GM19240 (cell line): Measurements from ENCODE around the gene MTNR1A.
"Not testable (repeated sequence)": the region's sequence is repeated elsewhere in the genome, so short reads cannot be mapped to it uniquely, and the experiment has no call there.

Experiments used
- DNase-seq: peaks from one replicate; pipeline ENCODE4 v3.0.0; 2011; ENCODE audit warnings: low spot score; ENCODE audit not compliant: insufficient read length

The MTNR1A gene

GRCh38 chr4:186563761-186564160 lies 8.4 kb upstream of the MTNR1A start:
- no peak for DNase-seq

- DNase-seq, result no peak
These were observed 6.4 kb upstream of the MTNR1A start for GRCh38 chr4:186561748-186562147.

GRCh38 chr4:186560647-186561046 lies 5.3 kb upstream of the MTNR1A start:
- no peak for DNase-seq

- DNase-seq, result no peak
These were observed 2.1 kb upstream of the MTNR1A start for GRCh38 chr4:186557486-186557885.

- DNase-seq, result no peak
These were observed 1.7 kb upstream of the MTNR1A start for GRCh38 chr4:186557061-186557460.

- no peak for DNase-seq
These were observed 841 bp downstream of the MTNR1A start for GRCh38 chr4:186554539-186554913.

GRCh38 chr4:186553717-186554116 lies 1.6 kb downstream of the MTNR1A start:
- no peak for DNase-seq

GRCh38 chr4:186551849-186552248 lies 3.5 kb downstream of the MTNR1A start:
- no peak for DNase-seq

GRCh38 chr4:186545436-186545835 lies 9.9 kb downstream of the MTNR1A start:
- DNase-seq, result no peak

GRCh38 chr4:186543206-186543605 lies 12.2 kb downstream of the MTNR1A start:
- DNase-seq, result no peak

GRCh38 chr4:186541801-186542200 lies 13.6 kb downstream of the MTNR1A start:
- DNase-seq, result no peak

GRCh38 chr4:186537843-186538521 lies 17.4 kb downstream of the MTNR1A start:
- DNase-seq, result no peak

GRCh38 chr4:186536285-186536684 lies 19.1 kb downstream of the MTNR1A start:
- DNase-seq, result no peak

- no peak for DNase-seq
These were observed 21.3 kb downstream of the MTNR1A start for GRCh38 chr4:186534056-186534455.

- not testable (repeated sequence) for DNase-seq
These were observed 31.4 kb downstream of the MTNR1A start for GRCh38 chr4:186523927-186524326.

GRCh38 chr4:186516287-186516686 lies 39.1 kb downstream of the MTNR1A start:
- DNase-seq, result no peak

GRCh38 chr4:186514271-186514950 lies 41.0 kb downstream of the MTNR1A start:
- no peak for DNase-seq

GRCh38 chr4:186504771-186505170 lies 50.6 kb downstream of the MTNR1A start:
- DNase-seq, result not testable (repeated sequence)

GRCh38 chr4:186502231-186502630 lies 53.1 kb downstream of the MTNR1A start:
- DNase-seq, result no peak

- DNase-seq, result no peak
These were observed 53.8 kb downstream of the MTNR1A start for GRCh38 chr4:186501554-186501953.

- no peak for DNase-seq
These were observed 54.6 kb downstream of the MTNR1A start for GRCh38 chr4:186500721-186501304.

GRCh38 chr4:186499467-186499866 lies 55.9 kb downstream of the MTNR1A start:
- no peak for DNase-seq

GRCh38 chr4:186497043-186497442 lies 58.3 kb downstream of the MTNR1A start:
- DNase-seq, result no peak
